Epithelial cell of umbilical artery (primary cell): Measurements from ENCODE around the gene NEUROG3. TPM values are rescaled to one million over a fixed set of nuclear protein-coding genes. Genes with fewer than 3 reads are reported as not detected.

Source experiments
- total RNA-seq: library from RNA; depleted of rRNA; stranded (reverse); fragments of >200 nt; gene quantifications from 2 replicates; pipeline ENCODE4 v1.2.3, GENCODE V29; 2014

The NEUROG3 gene, protein sequence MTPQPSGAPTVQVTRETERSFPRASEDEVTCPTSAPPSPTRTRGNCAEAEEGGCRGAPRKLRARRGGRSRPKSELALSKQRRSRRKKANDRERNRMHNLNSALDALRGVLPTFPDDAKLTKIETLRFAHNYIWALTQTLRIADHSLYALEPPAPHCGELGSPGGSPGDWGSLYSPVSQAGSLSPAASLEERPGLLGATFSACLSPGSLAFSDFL
- not detected in 2 replicates for total RNA-seq

DNA sequence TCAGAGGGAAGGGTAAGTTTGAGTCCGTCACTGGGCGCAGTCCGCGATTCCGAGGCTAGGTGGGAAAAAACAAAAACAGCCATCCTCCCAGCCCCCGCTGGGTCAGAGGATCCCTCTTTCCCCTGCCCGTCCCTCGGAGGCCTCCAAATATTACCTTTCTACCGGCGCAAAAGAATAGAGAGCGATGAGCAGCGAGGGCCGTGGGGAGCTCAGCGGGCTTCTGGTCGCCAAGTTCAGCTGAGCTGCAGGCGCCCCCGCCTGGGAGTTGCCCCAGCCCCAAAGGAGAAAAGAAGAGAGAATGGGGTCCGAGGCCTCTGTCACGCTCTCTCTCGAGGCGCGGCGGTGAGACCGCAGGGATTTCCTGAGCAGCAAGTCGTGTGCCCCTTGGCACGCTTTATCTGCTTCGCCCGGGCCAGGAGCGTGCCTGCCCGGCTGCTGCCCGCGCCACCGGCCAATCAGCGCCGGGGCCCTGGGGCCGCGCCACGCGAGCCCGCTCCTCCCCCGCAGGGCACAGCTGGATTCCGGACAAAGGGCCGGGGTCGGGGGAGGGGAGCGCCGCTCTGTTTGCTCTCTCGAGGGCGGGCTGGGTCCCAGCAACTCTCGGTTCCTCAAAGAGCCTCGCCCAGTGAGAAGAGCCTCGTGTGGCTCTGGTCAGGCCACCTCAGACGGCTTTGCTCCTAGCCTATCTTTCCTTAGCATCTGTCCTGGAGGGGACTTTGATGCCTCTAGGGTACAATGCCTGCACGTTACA, at the start of gene NEUROG3:
NEUROG3 (minus strand) TSS at position 367 of the 751 bp plus-strand sequence. CDS start 379 bp downstream, outside the sequence.

Other genes starting within 250 kb of the NEUROG3 start
- gene TACR2, start 156.5 kb downstream of the NEUROG3 start, total RNA-seq, result under 0.01 TPM in 1 of 2 replicates, not detected in the other
- gene TSPAN15, start 122.0 kb downstream of the NEUROG3 start, total RNA-seq, result 70.1 and 76.3 TPM in 2 replicates
- 0.32 TPM in 1 of 2 replicates, not detected in the other for gene FAM241B, start 56.8 kb upstream of the NEUROG3 start, total RNA-seq
- 15.6 and 37.2 TPM in 2 replicates for gene COL13A1, start 228.5 kb upstream of the NEUROG3 start, total RNA-seq